ENCODE results near the gene PARD3.

The PARD3 gene

DNA sequence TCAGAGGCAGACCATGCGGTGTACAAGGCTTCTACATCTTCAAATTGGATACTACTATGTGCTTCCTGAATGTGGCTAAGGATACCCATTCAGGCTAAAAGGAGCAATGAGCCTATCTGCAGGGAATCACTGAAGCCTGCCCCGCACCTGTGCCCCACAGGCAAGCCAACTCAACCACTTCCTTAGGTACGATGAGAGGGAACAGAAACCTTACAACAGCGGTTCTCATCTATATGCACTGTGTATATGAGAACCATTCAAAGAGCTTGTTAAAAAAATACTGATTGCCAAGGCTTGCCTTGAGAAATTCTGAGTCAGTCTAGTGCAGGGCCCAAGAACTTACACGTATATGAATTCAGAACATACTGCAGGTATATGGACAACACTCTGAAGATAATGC is 679.6 kb downstream of the PARD3 start:
- no peak for DNase-seq

DNA sequence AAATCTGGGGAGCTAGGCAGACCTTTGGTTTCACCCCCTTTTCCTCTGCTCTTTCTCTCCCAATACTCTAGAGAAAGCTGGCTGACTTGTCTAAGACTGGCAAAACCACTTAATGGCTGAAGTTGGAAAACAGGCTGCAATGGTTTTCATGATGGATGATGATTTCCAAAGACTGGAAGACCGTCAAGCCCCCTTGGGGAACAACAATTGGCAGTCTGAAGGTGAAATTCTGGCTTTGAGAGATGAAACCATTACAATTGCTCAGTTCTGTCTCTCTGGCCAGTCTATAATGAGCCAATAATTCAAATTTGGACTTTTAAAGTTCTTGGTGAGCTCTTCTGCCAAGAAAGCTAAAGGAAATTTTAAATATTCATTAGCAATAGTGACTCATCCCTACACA is 680.5 kb downstream of the PARD3 start:
- no peak for DNase-seq

DNA sequence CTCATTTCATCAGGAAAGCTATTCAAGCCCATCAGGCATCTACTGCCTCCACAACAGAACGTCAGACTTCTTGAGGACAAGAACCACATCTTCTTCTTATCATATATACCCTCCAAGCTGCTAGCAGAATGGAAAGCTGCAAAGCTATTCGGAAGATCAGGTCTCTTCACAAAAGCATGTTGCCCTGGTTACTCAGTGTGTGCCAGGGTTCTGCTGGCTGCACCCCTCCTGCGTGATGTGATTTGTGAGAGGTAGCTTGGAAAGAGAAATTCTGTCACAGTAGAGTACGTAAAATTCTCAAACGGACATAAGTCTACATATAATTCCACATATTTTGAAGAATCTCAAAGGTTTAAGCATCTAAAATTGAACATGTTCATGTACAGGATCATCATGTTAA is 681.7 kb downstream of the PARD3 start:
- DNase-seq = no peak

DNA sequence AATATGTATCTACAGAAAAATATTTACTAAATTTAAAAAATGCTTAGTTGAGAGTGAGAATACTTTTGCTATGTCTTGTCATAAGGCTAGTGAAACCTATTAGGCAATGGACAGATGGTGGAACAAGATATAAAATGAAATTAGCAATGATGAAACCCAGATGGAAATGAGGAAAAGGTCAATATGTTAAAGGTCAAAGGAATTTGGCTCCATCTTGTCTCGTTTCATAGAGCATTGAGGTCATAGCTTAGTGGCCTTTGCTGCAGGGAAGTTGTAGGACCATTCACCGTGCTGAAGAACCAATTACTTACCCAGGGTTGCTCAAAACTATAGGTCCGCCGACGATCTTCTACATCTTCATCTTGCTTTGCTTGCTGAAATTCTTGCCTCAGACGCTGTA is 683.9 kb downstream of the PARD3 start:
- no peak for DNase-seq

DNA sequence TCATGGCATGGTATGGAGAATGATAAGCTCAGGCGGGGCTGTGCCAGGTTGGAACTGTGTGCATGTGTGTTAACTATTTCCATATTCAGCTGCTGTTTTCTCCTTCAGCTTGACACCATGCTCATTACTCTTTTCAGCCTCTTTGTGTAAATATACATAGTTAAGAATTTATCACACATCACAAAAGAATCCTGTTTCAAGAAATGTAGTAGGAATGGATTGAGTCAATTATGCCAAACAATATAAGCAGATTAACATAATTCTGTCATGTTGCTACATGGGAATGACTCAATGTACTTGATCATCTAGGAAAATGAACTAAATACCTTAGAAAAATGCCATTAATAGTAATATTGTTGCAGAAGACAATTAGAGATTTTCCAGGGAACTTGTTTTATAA is 687.4 kb downstream of the PARD3 start:
- no peak for DNase-seq

DNA sequence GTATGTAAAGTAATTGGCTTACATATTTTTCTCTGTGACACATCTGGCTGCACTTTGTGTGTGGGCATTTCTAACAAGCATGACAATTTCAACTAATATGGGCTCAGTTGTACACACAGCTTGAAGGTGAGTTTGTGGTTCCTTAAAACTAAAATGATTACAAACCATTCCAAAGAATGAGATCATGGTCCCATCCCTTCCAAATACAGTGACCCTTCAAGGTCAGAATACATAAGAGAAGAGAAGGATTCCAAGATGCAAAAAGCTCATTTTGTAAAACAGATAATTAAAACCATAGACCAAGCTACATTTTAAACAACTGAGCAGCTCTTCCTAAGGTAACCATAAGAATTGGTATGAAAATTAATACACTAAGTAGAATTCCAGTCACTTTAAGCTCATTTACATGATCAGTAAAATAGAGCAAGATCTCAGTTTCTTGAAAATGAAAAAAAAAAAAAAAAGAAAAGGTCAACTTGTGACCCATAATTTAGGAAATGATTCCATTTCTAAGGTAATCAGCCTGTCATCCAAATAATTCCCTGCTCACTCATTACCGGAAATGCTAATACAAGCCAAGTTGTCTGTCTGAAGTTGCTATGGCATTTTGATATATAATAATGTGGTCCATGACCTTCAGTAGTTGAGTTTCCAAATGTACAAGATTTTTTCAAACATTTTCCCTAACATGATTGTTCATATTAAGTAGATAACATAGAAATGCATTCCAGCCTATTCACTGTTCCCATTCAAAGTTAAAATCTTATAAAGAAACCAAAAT is 688.5 kb downstream of the PARD3 start:
- DNase-seq = no peak

DNA sequence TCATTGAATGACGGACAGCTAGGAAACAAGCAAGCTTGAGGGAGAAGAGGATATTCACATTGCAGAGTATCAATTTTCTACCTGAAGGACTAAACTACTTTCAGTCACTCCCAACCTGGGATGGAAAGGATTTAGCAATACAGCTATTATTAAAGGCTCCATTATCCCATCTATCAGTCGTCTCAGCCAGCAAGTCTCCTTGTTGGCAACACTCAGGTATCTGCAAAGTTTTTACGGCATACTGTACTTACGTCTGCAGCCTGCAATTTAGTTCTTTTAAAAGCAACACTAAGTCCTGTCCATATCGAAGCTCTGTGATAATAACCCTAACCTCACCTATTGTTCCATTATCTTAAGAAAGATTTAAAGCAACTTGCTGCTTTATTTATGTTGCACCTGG is 689.4 kb downstream of the PARD3 start:
- no peak for DNase-seq

DNA sequence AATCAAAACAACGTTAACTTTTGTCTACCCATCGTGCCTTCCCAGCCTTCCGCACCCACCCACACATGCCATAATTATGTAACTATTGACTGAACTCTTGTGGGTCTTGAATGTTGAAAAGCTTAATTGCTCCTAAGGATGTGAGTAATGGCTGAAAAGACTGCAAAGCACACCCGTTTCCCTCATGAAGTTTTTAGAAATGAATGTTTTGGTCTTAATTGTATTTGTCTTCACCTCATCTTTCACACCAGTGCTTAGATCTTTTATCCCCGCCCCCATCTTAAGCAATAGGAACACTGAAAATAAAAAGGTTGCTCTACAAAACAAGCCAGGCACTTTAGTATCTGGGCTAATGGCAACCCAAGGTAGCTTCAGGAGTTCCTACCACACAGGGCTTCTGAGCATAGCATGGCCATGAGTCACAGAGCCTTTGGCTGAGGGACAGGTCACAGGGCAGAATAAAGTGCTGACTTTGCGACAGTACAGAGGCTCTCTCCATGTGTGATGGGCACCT is 690.5 kb downstream of the PARD3 start:
- no peak for DNase-seq

DNA sequence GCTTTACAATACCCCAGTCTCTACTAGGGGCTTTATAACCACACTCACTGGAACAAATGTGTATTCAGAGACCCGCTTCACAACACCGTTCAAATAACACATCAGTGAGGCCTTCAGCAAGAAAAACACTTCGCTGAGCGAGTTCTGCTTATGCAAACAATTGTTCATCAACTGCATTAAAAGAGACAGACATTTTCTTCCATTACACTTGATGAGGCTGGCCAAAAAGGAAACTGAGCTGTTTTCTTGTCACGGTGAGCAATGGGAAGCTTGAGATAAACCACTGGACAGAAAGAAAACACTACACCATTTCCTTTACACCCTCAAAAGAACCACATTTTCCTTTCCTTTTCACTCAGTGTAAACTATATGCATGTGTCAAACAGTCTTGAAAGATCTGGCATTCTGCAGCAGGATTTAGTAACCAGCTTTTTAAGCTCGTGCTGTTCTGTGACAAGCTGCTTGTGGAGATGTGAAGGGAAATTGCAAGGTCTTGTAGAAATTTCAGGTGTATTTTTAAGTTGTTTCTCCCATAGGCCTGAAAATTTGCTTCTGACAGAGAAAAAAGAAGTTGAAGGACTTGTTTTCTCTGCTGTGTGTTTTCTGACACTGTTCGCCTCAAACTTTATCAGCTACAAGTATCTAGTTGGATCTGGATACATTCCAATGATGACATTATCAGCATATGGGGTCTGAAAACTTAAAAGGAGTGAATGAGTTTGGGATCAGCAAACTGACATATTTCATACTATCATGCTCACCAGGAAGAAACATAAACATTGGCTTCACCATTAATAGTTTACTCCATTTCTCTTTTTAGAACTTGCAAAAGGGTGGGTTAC is 693.1 kb downstream of the PARD3 start:
- no peak for DNase-seq

DNA sequence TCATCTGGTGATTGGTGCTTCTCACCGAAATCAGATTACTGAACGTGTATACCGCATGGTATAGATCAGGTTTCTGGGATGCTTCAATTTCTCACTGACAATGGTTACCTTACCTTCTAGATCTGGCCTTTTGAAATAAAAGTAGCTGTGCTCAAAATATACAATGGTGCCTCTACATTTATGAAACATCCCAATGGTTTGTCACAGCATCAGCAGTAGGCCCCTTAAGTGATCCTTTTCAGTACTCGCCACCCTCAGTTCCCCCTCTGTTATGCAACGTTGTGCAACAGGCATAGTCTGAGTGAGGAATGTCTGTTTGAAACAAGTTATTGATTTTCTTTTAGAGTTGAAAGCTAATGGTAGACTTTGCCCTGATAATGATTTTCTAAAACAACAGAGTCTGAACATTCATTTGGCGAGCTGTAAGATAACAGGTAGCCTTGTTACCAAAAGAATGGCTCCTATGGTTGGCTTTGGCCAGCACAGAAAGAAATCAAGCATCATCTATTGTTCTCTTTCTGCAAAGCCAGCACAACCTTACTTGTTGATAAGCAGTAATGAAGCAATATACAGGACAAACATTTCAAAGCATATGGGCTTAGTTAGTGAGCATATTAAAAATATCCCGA is 693.9 kb downstream of the PARD3 start:
- no peak for DNase-seq

DNA sequence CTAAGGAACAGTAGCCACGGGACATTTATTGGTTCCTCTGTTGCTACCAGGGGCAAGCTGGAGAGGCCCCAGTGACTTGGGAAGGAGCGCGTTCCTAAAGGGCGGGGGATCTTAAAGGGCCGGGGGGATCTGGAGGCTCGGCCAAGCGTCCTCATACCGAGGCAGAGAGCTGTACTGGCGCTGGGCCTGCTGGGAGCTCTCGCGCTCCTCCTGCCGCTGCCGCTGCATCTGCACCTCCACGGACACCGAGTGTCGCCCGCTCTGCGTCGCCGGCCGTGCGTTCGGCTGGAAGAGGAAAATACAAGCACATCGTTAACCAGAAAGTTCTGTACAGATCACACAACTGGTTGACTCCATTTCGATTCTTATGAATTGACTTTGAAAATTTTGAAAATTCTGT is 695.6 kb downstream of the PARD3 start:
- DNase-seq = no peak

DNA sequence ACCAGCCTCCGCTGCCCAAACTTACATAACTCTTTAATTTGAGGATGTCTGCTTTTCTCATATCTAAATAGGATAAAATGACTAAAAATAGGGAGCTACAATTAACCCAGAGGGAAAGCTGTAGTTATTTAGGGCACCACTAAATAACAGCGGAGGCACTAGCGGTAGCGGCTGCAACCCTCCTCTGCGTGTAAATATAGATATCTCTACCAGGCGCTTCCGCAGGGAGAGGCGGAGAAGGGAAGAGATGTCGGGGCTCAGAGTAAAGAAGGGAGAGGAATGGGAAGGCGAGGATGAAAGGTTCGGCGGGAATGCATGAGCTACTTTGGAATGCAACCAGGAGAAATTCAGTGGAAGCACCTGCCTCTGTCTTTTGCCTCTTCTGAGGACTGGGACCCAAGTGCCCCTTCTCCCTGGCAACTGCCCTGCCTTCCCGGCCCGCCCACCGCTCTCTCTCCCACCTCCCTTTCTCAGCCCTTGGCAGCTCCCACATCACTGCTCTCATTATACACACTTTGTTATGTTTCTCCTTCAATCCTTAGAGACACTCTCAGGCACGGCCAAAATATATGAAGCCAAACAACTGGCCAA is 698.3 kb downstream of the PARD3 start:
- no peak for DNase-seq

DNA sequence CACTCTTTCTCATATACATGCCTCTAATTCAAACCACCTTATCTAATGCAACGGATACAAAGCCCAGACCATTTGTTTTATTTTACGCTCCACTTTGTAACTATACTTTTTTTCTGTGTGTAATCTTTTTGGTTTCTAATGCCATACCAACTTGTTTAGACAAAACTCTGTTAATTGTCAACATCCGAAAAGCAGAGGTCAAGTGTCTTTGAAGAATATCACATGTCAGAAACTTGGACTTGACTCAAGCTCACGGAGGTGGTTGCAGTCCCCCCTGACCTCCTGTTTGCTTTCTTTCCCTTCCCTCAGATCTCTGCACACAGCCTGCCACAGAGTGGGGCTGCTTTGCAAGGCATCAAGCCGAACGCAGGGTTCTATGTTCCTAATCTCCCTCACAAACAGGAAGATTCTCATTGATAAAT is 698.9 kb downstream of the PARD3 start:
- no peak for DNase-seq

DNA sequence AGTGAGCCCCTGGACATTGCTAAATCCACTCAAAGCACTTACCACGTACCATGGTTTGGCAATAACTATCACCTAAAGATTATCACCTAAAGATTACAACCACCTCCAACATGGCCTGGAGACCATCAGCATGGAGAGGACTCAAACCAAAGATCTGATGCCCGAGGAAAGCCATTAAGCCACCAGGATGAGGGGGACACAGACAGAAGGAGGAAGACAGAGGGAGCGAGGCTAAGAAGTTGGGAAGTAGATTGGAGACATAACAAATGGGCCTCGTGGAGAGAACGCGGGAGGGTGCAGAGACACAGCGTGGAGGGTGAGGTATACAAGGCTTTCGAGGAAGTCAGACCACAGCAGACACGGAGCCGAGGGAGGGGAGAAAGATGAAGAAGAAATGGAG is 700.2 kb downstream of the PARD3 start:
- no peak for DNase-seq

DNA sequence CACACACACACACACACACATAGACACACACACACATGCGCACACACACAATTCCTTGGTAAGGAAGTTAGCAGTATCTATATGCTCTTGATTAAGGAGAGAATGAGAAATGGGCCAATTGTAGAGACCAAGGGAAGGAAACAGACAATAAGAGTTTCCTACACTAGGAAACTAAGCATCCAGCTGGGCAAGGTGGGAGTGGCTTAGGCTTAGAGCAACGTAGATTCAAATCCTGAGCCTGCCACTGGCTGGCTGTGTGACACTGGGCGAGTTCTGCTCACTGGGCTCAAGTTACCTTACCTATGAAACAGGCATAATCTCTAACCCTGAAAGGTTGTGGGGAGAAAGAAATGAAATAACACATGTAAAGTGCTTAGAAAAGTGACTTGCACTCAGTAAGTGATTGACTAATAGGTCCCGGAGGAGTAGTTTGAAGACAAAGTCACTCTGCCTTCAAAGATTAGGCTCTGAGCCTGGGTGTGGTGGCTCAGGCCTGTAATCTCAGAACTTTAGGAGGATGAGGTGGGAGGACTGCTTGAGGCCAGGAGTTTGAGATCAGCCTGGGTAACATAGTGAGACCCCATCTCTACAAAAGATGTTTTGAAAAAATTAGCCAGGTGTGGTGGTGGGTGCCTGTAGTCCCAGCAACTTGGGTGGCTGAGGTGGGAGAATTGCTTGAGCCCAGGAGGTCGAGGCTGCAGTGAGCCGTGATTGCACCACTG is 701.4 kb downstream of the PARD3 start:
- DNase-seq = no peak

DNA sequence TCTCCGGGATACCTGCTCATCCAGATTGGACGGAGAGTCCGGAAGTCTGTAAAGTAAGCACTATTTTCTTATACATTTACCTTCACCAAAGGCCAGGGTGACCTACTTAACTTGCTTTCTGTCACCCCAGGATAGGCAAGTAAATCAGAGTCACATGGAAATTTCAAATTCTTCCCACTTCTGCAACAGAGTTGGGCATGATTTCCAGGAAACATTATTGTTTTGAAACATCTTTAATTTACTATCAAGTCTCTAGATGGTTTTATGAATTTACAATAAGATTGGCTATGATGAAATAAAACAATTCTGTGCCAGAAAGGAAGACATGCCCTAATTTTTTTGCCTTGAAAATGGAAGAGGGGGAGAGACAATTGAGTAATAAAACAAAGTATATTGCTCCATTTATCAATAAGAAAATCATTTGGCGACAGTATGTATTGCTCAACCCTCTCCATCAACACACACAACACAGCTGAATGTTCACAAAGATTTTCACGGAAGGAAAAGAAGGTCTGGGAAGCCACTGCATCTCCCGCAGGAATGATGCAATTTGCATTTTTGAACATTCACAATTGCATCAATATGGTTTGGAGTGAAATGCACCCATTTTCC is 702.8 kb downstream of the PARD3 start:
- no peak for DNase-seq

DNA sequence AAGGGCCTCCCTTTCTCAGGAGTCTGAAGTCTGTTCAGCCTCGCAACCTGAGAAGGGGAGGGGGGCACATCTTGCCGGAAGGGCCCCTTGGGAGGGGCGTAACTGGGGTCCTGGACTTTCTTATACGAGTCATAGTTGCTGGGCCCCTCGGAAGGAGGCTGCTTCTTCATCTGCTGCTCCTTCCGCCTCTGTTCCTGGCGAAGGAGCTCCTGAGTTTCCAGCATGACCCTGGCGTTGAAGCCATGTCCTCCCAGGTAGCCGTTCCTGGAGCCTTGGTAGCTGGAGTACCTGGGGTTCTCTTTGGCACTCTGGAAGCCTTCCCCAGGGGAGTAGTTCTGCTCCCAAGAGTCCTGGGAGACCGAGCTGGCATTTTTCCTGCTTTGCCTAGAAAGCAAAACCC is 703.9 kb downstream of the PARD3 start:
- no peak for DNase-seq

DNA sequence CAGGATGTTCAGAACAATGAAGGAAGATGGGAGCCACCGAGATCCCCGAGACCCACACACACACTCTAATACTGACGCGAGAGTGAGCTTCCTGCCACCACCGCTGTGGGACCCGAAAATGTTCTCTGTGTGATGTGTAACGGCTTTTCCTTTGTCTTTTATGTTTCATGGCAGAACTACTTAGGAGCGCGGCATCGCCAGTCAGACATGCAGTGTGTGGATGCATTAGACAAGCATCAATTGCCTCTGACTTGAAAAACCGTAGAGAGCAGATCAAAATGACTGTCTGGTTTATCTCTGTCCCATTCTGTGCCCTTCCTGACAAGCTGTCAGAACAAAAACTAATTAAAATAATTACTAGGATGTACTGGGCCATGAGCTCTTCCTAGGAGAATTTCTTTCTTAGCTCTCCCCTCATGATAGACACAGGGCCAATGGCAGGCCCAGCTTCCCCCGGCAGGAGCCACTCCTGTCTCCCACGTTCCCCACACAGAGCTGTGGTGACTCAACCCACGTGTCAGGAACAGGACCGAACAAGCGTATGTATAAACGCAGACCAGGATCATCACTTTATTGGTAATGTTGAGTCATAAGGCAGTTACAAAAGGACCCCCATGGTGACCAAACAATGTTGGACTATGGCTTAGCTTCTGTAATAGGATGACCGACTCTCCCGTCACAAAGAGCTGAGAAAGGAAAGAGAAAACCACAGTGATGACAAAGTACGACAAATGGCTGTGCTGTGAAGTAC is 705.0 kb downstream of the PARD3 start:
- DNase-seq = no peak

DNA sequence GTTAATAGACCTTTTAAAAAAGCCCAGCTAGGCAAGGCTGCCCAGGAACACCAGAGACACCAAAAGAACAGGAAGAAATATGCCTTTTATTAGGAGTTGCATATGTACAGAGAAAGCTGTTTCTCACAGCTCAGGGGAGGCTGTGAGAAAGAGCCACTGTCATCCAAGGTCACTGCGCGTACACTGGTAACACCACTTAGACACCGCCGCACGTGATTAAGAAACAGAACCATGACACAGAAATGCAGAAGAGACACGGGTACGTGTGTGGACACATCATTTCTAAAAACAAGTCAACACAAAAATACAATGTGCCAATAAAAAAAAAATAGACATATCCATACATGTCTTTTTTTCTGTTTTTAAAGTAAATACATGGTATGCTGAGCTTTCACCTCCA is 705.6 kb downstream of the PARD3 start:
- DNase-seq = no peak

DNA sequence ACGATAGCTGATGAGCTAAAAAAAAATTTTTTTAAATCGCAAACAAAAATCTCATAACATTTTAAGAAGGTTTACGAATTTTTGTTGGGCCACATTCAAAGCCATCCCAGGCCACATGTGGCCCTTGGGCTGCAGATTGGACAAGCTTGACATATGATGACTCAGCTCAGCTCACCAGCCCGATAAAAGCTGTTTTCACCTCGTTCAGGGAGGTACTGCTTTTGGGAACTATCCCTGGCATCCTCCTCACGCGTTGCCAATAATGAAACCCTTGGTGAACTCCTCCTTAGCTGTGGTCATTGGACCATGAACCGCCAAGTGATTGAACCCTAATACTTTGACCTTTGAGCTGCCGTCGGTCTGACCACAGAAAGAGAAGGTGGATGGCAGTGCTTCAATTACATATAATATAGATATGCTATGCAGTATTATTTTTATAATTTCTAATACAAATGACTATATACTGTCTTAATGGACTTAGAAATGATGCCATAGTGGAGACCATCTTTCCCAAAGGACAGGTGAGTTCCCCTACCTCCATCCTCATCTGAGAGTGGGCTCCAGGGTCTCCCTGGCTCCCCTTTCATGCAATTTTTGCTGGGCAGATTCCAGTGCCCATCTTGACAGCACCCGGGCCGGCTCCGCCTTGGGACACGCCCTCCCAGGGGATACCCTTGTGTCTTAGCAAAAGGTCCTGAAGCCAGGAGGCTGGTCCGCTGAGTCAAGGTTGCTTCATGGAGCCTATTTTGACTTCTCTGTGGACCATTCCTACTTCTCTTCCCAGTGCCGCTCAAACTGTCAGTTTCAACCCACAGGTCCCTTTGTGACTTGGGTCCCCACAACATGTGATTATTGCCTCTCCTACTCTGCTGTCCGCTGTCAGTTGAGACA is 707.2 kb downstream of the PARD3 start:
- DNase-seq = no peak

Measured in NCI-H2029 treated with DMSO at 0.1 percent for 48 hours (cell line).